GM06990 (cell line): ENCODE results near the gene TUBA4B.

ENCODE experiments used
- DNase-seq: peaks from one replicate; pipeline ENCODE4 v3.0.0-alpha.2; 2011; ENCODE audit not compliant: insufficient read length; ENCODE audit errors: extremely low read depth
- H3K27me3 ChIP-seq: replicated peaks from 2 replicates; pipeline ENCODE4 v1.6.0; 2011; ENCODE audit warnings: low read length; ENCODE audit not compliant: control insufficient read depth, insufficient read depth
- H3K36me3 ChIP-seq: 2 replicates; pipeline ENCODE4 v1.5.1; 2011; ENCODE audit warnings: low read length; ENCODE audit not compliant: control insufficient read depth, insufficient read depth
- H3K4me3 ChIP-seq: replicated peaks from 2 replicates; pipeline ENCODE4 v1.5.1; 2011; ENCODE audit warnings: low read depth, mild to moderate bottlenecking, control low read depth, low read length
- CTCF ChIP-seq: IDR thresholded peaks from 2 replicates; pipeline ENCODE4 v1.5.1; 2011; ENCODE audit warnings: low read length, control low read depth, mild to moderate bottlenecking, inconsistent platforms; ENCODE audit not compliant: insufficient read depth, poor library complexity, severe bottlenecking

Gene TUBA4B

DNA sequence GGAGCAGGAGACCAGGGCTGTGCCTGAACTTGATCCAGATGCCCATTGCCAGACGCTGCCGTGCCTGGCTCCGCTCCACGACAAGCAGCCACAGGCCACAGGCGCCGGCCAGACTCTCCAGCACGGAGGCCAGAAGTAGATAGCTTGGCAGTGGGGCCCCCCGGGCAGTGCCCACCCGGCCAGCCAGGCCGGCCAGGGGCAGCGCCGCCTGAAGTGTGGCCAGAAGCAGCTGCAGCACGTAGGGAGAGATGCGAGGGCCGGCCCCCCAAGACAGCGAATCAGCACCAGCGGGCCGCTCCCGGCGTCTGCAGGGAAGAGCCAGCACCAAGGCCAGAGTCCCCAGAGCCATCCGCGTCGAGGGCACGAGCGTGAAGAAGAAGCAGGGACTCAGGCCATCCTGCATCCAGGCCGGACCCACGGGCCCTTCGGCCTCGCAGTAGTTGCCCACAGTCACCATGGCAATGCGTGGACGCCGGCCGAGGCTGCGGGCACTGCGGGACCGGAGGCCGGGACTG lies 34.8 kb upstream of the TUBA4B start:
- DNase-seq, result no peak
- H3K36me3 ChIP-seq, result peaks cover 12% of the 10 kb centered on the region
- TF ChIP-seq CTCF, result no peak
- H3K4me3 ChIP-seq, result peak overlapping the region; percentile 59
- H3K27me3 ChIP-seq, result no peaks in the 10 kb centered on the region

GRCh38 chr2:219218732-219219701 lies 34.0 kb upstream of the TUBA4B start, which contains the start of gene ABCB6:
Gene ABCB6, minus strand, starts transcription at chr2:219218958. Its CDS starts 285 bp downstream, at chr2:219218673.
- DNase-seq, result peak; percentile 88
- TF ChIP-seq CTCF, result no peak
- Histone ChIP-seq H3K27me3 (no peaks in the 10 kb centered on the region), H3K36me3 (peaks cover 18% of the 10 kb centered on the region), H3K4me3 (peak within 1 kb of the TSS; percentile 59)

DNA sequence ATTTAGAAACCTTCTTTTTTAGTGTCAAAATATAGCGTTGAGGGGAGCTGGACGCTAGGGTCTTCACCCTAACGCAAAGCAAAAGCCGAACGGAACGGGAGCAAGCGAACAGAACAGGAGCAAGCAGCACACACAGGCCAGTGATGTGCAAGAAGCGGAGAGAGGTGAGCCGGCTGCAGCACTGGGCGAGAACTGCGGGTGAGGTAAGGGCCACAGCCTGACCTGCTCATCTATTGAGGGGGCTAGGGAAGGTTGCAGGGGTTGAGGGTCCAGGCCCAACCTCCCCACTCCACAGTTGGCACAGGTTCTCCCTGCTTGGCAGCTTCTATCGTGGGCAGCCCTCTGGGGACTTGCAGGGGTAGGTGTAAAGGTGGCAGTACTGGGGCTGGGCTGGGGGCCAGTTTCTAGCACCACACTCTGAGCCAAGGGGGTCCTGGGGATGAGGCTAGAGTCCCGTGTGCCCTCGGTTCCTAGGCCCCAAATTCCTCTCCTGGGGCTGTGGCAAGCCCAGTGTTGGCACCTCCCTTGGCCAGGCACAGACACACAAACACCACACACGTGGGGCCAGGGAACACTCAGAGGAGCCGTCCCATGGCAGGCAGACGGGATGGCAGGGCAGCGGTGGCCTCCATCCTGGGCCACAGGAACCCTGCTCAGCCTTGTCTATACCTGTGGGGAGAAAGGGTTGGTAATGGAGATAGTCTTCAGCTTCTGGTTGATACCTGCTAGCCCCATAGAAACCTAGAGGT lies 33.1 kb upstream of the TUBA4B start:
- no peak for TF ChIP-seq CTCF
- H3K36me3 ChIP-seq, result peaks cover 26% of the 10 kb centered on the region
- H3K27me3 ChIP-seq, result no peaks in the 10 kb centered on the region
- no peak for DNase-seq
- no peak overlapping the region for H3K4me3 ChIP-seq

DNA sequence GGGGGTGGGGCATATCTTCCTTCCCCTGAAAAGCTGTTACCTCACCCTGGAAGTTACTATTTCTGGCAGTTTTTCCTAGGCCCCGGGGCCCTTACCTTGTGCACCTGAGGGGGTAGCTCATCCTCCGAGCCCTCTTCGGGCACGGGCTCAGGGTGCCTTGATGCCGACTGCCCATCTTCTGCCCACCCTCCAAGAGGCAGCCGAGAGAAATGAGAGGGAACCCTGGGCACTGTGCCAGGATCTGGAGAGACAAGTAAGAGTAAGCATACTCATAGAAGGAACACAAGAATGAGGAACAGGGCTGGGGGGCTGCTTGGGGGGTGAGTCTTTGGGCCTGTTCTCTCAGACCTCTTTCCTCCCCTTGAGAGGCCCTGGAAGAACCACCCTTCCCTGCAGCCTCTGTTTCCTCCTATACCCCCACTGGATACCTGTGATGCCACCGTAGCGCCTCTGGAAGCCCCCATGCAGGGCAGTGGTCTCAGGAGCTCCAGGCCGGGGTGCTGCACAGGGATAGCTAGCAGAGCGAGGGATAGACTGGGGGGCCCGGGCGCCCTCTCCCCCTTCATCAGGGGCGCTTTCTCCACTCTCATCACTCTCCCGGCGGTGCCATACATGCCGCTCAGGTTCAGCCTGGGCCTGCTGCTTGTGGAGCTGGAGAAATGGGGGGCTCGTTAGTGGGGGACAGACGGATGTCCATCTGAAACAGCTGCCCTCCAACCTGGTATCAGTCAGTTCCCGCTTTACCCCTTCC lies 32.2 kb upstream of the TUBA4B start:
- no peak for DNase-seq
- Histone ChIP-seq H3K36me3 (peaks cover 30% of the 10 kb centered on the region), H3K27me3 (no peaks in the 10 kb centered on the region), H3K4me3 (no peak overlapping the region)
- no peak for TF ChIP-seq CTCF

- no peaks in the 10 kb centered on the region for H3K27me3 ChIP-seq
- no peak for TF ChIP-seq CTCF
- peaks cover 30% of the 10 kb centered on the region for H3K36me3 ChIP-seq
- no peak overlapping the region for H3K4me3 ChIP-seq
- DNase-seq, result no peak
Measured at GRCh38 chr2:219221957-219222518, 31.0 kb upstream of the TUBA4B start.
